Liver (tissue), 3 donors: ENCODE data around the gene PNLIPRP2.

Experiments
- EGR1 ChIP-seq, 2 donors: IDR thresholded peaks; 2 replicates each; pipeline ENCODE4 v1.6.1; 2016 to 2018; ENCODE audit warnings: antibody characterized with exemption in 2 of 2, low read depth in 2 of 2
- GABPA ChIP-seq, 2 donors: IDR thresholded peaks in 1 of 2; conservative IDR thresholded peaks in 1 of 2; 2 replicates each; pipeline ENCODE4 v1.6.1; 2016; ENCODE audit warnings: antibody characterized with exemption in 2 of 2, mild to moderate bottlenecking in 1 of 2, moderate library complexity in 1 of 2
- JUND ChIP-seq, 2 donors: IDR thresholded peaks; 2 replicates each; pipeline ENCODE4 v1.6.1; 2016; ENCODE audit warnings: antibody characterized with exemption in 2 of 2
- SP1 ChIP-seq: IDR thresholded peaks from 2 replicates; pipeline ENCODE4 v1.6.1; 2018; ENCODE audit warnings: antibody characterized with exemption, mild to moderate bottlenecking
- TAF1 ChIP-seq: conservative IDR thresholded peaks from 2 replicates; pipeline ENCODE4 v1.6.1; 2016; ENCODE audit warnings: antibody characterized with exemption, mild to moderate bottlenecking
- YY1 ChIP-seq: IDR thresholded peaks from 2 replicates; pipeline ENCODE4 v1.6.1; 2016; ENCODE audit warnings: antibody characterized with exemption, mild to moderate bottlenecking
- TF ChIP-seq, protein P1 (sequence below): fragments of 150-350 bp; IDR thresholded peaks from 2 replicates; pipeline ENCODE4 v1.5.1; 2017; ENCODE audit warnings: improper control_type of control experiment, low read depth, low read length; ENCODE audit not compliant: missing input control
- TF ChIP-seq, protein P2 (sequence below): IDR thresholded peaks from 2 replicates; pipeline ENCODE4 v1.6.1; 2016; ENCODE audit warnings: antibody characterized with exemption
- TF ChIP-seq, protein P3 (sequence below): IDR thresholded peaks from 2 replicates; pipeline ENCODE4 v1.6.1; 2016; ENCODE audit warnings: antibody characterized with exemption
- TF ChIP-seq, protein P4 (sequence below): IDR thresholded peaks from 2 replicates; pipeline ENCODE4 v1.6.1; 2016; ENCODE audit warnings: antibody characterized with exemption, mild to moderate bottlenecking
- TF ChIP-seq, protein P5 (sequence below): IDR thresholded peaks from 2 replicates; pipeline ENCODE4 v1.6.1; 2016; ENCODE audit warnings: antibody characterized with exemption
- donor health status: healthy.
- donor health status: healthy.

DNA sequence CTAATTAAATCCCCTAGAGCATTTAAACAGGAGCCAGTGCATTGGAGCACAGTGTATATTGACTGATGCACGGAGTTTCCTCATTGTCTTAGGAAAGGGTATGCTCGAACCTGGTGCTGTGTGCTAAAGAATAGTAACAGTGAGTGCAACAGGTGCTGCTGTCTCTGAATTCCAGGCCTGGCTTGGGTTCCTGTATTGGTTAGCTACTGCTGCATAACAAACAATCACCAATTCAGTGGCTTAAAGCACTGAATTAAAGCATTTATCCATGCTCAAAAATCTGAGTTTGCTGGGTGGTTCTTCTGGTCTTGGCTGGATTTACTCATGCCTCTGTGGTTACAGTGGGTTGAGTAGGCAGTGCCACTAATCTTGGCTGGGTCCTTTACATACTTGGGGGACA, 31.8 kb upstream of the PNLIPRP2 start:
- TF ChIP-seq, protein P1, sequence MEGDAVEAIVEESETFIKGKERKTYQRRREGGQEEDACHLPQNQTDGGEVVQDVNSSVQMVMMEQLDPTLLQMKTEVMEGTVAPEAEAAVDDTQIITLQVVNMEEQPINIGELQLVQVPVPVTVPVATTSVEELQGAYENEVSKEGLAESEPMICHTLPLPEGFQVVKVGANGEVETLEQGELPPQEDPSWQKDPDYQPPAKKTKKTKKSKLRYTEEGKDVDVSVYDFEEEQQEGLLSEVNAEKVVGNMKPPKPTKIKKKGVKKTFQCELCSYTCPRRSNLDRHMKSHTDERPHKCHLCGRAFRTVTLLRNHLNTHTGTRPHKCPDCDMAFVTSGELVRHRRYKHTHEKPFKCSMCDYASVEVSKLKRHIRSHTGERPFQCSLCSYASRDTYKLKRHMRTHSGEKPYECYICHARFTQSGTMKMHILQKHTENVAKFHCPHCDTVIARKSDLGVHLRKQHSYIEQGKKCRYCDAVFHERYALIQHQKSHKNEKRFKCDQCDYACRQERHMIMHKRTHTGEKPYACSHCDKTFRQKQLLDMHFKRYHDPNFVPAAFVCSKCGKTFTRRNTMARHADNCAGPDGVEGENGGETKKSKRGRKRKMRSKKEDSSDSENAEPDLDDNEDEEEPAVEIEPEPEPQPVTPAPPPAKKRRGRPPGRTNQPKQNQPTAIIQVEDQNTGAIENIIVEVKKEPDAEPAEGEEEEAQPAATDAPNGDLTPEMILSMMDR = no peak
- TF ChIP-seq, protein P2, sequence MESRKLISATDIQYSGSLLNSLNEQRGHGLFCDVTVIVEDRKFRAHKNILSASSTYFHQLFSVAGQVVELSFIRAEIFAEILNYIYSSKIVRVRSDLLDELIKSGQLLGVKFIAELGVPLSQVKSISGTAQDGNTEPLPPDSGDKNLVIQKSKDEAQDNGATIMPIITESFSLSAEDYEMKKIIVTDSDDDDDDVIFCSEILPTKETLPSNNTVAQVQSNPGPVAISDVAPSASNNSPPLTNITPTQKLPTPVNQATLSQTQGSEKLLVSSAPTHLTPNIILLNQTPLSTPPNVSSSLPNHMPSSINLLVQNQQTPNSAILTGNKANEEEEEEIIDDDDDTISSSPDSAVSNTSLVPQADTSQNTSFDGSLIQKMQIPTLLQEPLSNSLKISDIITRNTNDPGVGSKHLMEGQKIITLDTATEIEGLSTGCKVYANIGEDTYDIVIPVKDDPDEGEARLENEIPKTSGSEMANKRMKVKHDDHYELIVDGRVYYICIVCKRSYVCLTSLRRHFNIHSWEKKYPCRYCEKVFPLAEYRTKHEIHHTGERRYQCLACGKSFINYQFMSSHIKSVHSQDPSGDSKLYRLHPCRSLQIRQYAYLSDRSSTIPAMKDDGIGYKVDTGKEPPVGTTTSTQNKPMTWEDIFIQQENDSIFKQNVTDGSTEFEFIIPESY = no peak
- TF ChIP-seq YY1 = no peak
- TF ChIP-seq, protein P3, sequence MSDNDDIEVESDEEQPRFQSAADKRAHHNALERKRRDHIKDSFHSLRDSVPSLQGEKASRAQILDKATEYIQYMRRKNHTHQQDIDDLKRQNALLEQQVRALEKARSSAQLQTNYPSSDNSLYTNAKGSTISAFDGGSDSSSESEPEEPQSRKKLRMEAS = no peak
- no peak for TF ChIP-seq SP1
- TF ChIP-seq GABPA (IDR thresholded peaks at IDR 0.05 in 1 of 2, conservative IDR thresholded peaks at IDR 0.05 in 1 of 2) = no peak
- TF ChIP-seq EGR1 (IDR thresholded peaks at IDR 0.05; ENCODE audit: low read depth in 2 of 2) = no peak
- TF ChIP-seq JUND (IDR thresholded peaks at IDR 0.05) = no peak
- TF ChIP-seq, protein P4, sequence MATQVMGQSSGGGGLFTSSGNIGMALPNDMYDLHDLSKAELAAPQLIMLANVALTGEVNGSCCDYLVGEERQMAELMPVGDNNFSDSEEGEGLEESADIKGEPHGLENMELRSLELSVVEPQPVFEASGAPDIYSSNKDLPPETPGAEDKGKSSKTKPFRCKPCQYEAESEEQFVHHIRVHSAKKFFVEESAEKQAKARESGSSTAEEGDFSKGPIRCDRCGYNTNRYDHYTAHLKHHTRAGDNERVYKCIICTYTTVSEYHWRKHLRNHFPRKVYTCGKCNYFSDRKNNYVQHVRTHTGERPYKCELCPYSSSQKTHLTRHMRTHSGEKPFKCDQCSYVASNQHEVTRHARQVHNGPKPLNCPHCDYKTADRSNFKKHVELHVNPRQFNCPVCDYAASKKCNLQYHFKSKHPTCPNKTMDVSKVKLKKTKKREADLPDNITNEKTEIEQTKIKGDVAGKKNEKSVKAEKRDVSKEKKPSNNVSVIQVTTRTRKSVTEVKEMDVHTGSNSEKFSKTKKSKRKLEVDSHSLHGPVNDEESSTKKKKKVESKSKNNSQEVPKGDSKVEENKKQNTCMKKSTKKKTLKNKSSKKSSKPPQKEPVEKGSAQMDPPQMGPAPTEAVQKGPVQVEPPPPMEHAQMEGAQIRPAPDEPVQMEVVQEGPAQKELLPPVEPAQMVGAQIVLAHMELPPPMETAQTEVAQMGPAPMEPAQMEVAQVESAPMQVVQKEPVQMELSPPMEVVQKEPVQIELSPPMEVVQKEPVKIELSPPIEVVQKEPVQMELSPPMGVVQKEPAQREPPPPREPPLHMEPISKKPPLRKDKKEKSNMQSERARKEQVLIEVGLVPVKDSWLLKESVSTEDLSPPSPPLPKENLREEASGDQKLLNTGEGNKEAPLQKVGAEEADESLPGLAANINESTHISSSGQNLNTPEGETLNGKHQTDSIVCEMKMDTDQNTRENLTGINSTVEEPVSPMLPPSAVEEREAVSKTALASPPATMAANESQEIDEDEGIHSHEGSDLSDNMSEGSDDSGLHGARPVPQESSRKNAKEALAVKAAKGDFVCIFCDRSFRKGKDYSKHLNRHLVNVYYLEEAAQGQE = no peak
- TF ChIP-seq TAF1 = no peak
- TF ChIP-seq, protein P5, sequence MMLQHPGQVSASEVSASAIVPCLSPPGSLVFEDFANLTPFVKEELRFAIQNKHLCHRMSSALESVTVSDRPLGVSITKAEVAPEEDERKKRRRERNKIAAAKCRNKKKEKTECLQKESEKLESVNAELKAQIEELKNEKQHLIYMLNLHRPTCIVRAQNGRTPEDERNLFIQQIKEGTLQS = no peak
